ENCODE data around the gene LENEP. TPM values are rescaled to one million over a fixed set of nuclear protein-coding genes. Genes with fewer than 3 reads are reported as not detected.

Gene LENEP
- total RNA-seq, 1 experiment from 2014 or later = 2.8 TPM

- no peak overlapping the region for H3K56ac ChIP-seq (ENCODE audit: insufficient read length, low read depth, low read length)
- peak overlapping the region; percentile 77 for H3K4me2 ChIP-seq (ENCODE audit: insufficient read depth, insufficient read length, low read length)
- no peak overlapping the region for H3K23ac ChIP-seq (ENCODE audit: insufficient read length, low read depth, low read length)
- no peak overlapping the region for H3K4ac ChIP-seq (ENCODE audit: low read depth, low read length)
- peak overlapping the region; percentile 97 for H3K27ac ChIP-seq (ENCODE audit: insufficient read length, low read depth, low read length)
- peak overlapping the region; percentile 43 for H3K14ac ChIP-seq (ENCODE audit: insufficient read depth, low read length)
- DNase-seq = no peak
- peaks cover 4% of the 10 kb centered on the region; the same call in 1 of the 2 replicates for H3K4me1 ChIP-seq (ENCODE audit: insufficient read depth, low read length)
- peaks cover 7% of the 10 kb centered on the region for H3K79me1 ChIP-seq (ENCODE audit: insufficient read depth, low read depth, low read length, poor library complexity, severe bottlenecking)
- peak overlapping the region; percentile 26 for H4K5ac ChIP-seq (ENCODE audit: insufficient read length, low read depth, low read length)
- Mint-ChIP-seq H3K27ac (no peak overlapping the region; a peak in 4 of 7 replicates), H3K27me3 (ENCODE audit: low read depth) (no peaks in the 10 kb centered on the region), H3K4me3 (peak overlapping the region in 1 of 2 experiments; percentile 96; a peak in 4 of 5 replicates), H3K36me3 (ENCODE audit: insufficient read depth in 1 of 3, low read depth in 3 of 3) (peaks cover 19 to 33% (median 21%) of the 10 kb centered on the region in 3 experiments), H3K9me3 (no peaks in the 10 kb centered on the region), H3K4me1 (peaks cover 40 to 43% of the 10 kb centered on the region in 2 experiments)
- peak overlapping the region; percentile 10 for H4K91ac ChIP-seq (ENCODE audit: insufficient read length, low read depth, low read length)
- peak overlapping the region; percentile 73 for H3K18ac ChIP-seq (ENCODE audit: insufficient read length, low read depth, low read length)
- TF ChIP-seq, protein P1, sequence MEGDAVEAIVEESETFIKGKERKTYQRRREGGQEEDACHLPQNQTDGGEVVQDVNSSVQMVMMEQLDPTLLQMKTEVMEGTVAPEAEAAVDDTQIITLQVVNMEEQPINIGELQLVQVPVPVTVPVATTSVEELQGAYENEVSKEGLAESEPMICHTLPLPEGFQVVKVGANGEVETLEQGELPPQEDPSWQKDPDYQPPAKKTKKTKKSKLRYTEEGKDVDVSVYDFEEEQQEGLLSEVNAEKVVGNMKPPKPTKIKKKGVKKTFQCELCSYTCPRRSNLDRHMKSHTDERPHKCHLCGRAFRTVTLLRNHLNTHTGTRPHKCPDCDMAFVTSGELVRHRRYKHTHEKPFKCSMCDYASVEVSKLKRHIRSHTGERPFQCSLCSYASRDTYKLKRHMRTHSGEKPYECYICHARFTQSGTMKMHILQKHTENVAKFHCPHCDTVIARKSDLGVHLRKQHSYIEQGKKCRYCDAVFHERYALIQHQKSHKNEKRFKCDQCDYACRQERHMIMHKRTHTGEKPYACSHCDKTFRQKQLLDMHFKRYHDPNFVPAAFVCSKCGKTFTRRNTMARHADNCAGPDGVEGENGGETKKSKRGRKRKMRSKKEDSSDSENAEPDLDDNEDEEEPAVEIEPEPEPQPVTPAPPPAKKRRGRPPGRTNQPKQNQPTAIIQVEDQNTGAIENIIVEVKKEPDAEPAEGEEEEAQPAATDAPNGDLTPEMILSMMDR (conservative IDR thresholded peaks at IDR 0.05) = no peak
- no peak overlapping the region for H2BK20ac ChIP-seq (ENCODE audit: low read depth, low read length, poor library complexity, severe bottlenecking)
- WGBS (ENCODE audit: extremely low coverage, insufficient read length, low lambda C conversion rate) = no CpG with 5 or more reads among the region's 10 CpGs
- H3K23me2 ChIP-seq (ENCODE audit: insufficient read length, low read depth, low read length, poor library complexity, severe bottlenecking) = peaks cover 42% of the 10 kb centered on the region
- peak overlapping the region; percentile 74 for H2BK5ac ChIP-seq (ENCODE audit: insufficient read length, low read length)
- H2BK120ac ChIP-seq (ENCODE audit: low read depth, low read length, poor library complexity, severe bottlenecking) = no peak overlapping the region
- H4K20me1 ChIP-seq (ENCODE audit: control insufficient read depth, insufficient read depth, insufficient read length) = peaks cover 2% of the 10 kb centered on the region
- H2AFZ ChIP-seq (ENCODE audit: low read length) = no peak overlapping the region
- no peaks in the 10 kb centered on the region for H3K9me3 ChIP-seq (ENCODE audit: control insufficient read depth, low read depth, low read length)
- no peaks in the 10 kb centered on the region for H3K27me3 ChIP-seq (ENCODE audit: insufficient read depth, low read length)
- peak overlapping the region; percentile 46 for H2BK12ac ChIP-seq (ENCODE audit: insufficient read length, low read depth, low read length)
- H4K8ac ChIP-seq (replicated peaks; ENCODE audit: insufficient read length, low read depth, low read length) = no peak overlapping the region
- peaks cover 25% of the 10 kb centered on the region for H3K79me2 ChIP-seq (ENCODE audit: insufficient read depth, low read length)
- peak overlapping the region; percentile 38 for H2AK5ac ChIP-seq (ENCODE audit: insufficient read length, low read length)
- H3K9ac ChIP-seq (ENCODE audit: extremely low read depth, insufficient read length, low read length) = peak overlapping the region; percentile 71
- no peak overlapping the region for H3T11ph ChIP-seq (ENCODE audit: low read length)
- H2BK15ac ChIP-seq (ENCODE audit: low read depth, low read length) = no peak overlapping the region
Observed at GRCh38 chr1:154971341-154971998, 21.9 kb upstream of the LENEP start.
